ENCODE results near the gene PDGFRA.

GRCh38 chr4:54192811-54193210, 36.3 kb upstream of the PDGFRA start:
- TF ChIP-seq POLR2A (IDR thresholded peaks at IDR 0.05; ENCODE audit: low read length) (no peak), GATA1 (IDR thresholded peaks at IDR 0.05; ENCODE audit: low read depth, low read length) (no peak)

Data from erythroblast (primary cell).